Adrenal gland (tissue), 5 donors: ENCODE results near the gene PI16.

Experiments
- POLR2A ChIP-seq, 2 donors: fragments of 450-650 bp; IDR thresholded peaks; one replicate each; pipeline ENCODE4 v1.6.1; 2017; ENCODE audit warnings: antibody characterized with exemption in 2 of 2, mild to moderate bottlenecking in 2 of 2, moderate library complexity in 1 of 2
- TF ChIP-seq, protein P1 (sequence below), 6 experiments: fragments of 450-650 bp in 4 of 6; fragments of 200-600 bp in 2 of 6; sonication (generic) in 1 of 6; IDR thresholded peaks; 1 replicate in 5 of 6; 2 replicates in 1 of 6; pipeline versions ENCODE4 v1.5.1 to v1.8.0; 2016 to 2021; ENCODE audit warnings: antibody characterized with exemption in 6 of 6, mild to moderate bottlenecking in 2 of 6, moderate library complexity in 1 of 6
- donor health status: DM: no; HTN: no; CAD: no.

DNA sequence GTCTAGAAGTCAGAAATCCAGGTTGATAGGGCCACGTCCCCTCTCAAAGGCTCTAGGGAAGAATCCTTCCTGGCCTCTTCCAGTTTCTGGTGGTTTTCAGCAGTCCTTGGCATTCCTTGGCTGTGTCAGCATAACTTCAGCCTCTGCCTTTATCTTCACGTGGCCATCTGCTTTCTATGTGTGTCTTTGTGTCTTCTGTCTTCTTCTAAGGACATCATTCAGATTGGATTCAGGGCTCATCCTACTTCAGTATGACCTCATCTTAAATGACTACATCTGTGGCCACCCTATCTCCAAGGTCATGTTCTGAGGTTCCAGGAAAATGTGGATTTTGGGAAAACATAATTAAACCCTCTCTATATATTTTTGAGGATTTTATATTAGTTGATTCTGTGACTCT, 45.8 kb upstream of the PI16 start:
- no peak for TF ChIP-seq POLR2A (IDR thresholded peaks at IDR 0.05)
- TF ChIP-seq, protein P1, sequence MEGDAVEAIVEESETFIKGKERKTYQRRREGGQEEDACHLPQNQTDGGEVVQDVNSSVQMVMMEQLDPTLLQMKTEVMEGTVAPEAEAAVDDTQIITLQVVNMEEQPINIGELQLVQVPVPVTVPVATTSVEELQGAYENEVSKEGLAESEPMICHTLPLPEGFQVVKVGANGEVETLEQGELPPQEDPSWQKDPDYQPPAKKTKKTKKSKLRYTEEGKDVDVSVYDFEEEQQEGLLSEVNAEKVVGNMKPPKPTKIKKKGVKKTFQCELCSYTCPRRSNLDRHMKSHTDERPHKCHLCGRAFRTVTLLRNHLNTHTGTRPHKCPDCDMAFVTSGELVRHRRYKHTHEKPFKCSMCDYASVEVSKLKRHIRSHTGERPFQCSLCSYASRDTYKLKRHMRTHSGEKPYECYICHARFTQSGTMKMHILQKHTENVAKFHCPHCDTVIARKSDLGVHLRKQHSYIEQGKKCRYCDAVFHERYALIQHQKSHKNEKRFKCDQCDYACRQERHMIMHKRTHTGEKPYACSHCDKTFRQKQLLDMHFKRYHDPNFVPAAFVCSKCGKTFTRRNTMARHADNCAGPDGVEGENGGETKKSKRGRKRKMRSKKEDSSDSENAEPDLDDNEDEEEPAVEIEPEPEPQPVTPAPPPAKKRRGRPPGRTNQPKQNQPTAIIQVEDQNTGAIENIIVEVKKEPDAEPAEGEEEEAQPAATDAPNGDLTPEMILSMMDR (IDR thresholded peaks at IDR 0.05), result no peak
